Left colon (tissue), 2 donors: ENCODE results near the gene PUS3. TPM values are rescaled to one million over a fixed set of nuclear protein-coding genes. Genes with fewer than 3 reads are reported as not detected.
"Not testable (repeated sequence)": the region's sequence is repeated elsewhere in the genome, so short reads cannot be mapped to it uniquely, and the experiment has no call there.

ENCODE experiments used
- ATAC-seq: fragments of 200-7000 bp; cut with Tn5 transposase; one replicate; pipeline ENCODE4 v1.9.1; 2020; ENCODE audit warnings: mild to moderate bottlenecking, moderate library complexity
- DNase-seq, 2 donors: peaks; one replicate each; pipeline ENCODE4 v3.0.0-alpha.2; 2020
- intact Hi-C, 2 donors: fragments of 100-400 bp; cut with DNase I in 1 of 2; cut with micrococcal nuclease in 1 of 2; formaldehyde crosslinking; loops; one replicate each; pipeline versions ENCODE4 v1.11.2 to v1.14.0; 2022; cut with DNase I, micrococcal nuclease
- total RNA-seq, 2 donors: library from RNA; stranded (reverse); fragmentation: NEBNext Ultra II Directional; extraction: Animal tissue kit (Norgen Biotek cat#: 25700); gene quantifications; one replicate each; pipeline ENCODE4 v1.2.1, GENCODE V29; 2021
- donor health status: DM: no; HTN: no; CAD: no.
- donor health status: DM: yes; HTN: yes; CAD: no.

PUS3 gene
- total RNA-seq, 2 donors from 2014 or later = 4.7 to 7.5 TPM

GRCh38 chr11:125887373-125888324 is 15.4 kb downstream of the PUS3 start, which contains the start of gene HYLS1:
HYLS1 (plus strand) TSS chr11:125887668; CDS start chr11:125899369, 11,701 bp downstream.
- peak; percentile 94 for DNase-seq
- ATAC-seq = peak; percentile 91
- intact Hi-C loops = loop anchor here in 1 of 2 donors (10.0 kb wide), 1 partner anchor 263 kb away; the partner anchor contains the start of gene CHEK1

GRCh38 chr11:125886997-125887372 is 16.0 kb downstream of the PUS3 start:
- ATAC-seq = no peak
- intact Hi-C loops = loop anchor here in 1 of 2 donors (10.0 kb wide), 1 partner anchor 262 kb away; the partner anchor contains the start of gene CHEK1
- DNase-seq = peak; percentile 41 to 54

- intact Hi-C loops = loop anchor here in 1 of 2 donors (10.0 kb wide), 1 partner anchor 259 kb away; the partner anchor contains the start of gene CHEK1
- no peak for ATAC-seq
- peak in 1 of 2 donors; percentile 16 for DNase-seq
Measured at GRCh38 chr11:125883375-125883774, 19.6 kb downstream of the PUS3 start.

- DNase-seq (no peak), ATAC-seq (no peak)
- intact Hi-C loops = loop anchor here in 1 of 2 donors (10.0 kb wide), 1 partner anchor 256 kb away; the partner anchor contains the start of gene CHEK1
Measured at GRCh38 chr11:125881291-125881690, 21.7 kb downstream of the PUS3 start.

- DNase-seq = peak; percentile 33 to 52
- peak; percentile 92 for ATAC-seq
- intact Hi-C loops = no loop called here
Measured at GRCh38 chr11:125874556-125875124, 28.4 kb downstream of the PUS3 start.

GRCh38 chr11:125873881-125874555 is 29.0 kb downstream of the PUS3 start:
- ATAC-seq = peak; percentile 32
- DNase-seq = no peak
- intact Hi-C loops = no loop called here

GRCh38 chr11:125872138-125872491 is 30.9 kb downstream of the PUS3 start:
- intact Hi-C loops = no loop called here
- DNase-seq (no peak), ATAC-seq (no peak)

- DNase-seq = no peak
- ATAC-seq = no peak
Measured at GRCh38 chr11:125871391-125872137, 31.4 kb downstream of the PUS3 start.

GRCh38 chr11:125869521-125869920 is 33.5 kb downstream of the PUS3 start:
- ATAC-seq = no peak
- no peak for DNase-seq
- intact Hi-C loops = no loop called here

More at GRCh38 chr11:125871391-125872137, 31.4 kb downstream of the PUS3 start:
- intact Hi-C loops = no loop called here

GRCh38 chr11:125865354-125865753 is 37.7 kb downstream of the PUS3 start:
- ATAC-seq, intact Hi-C loops, DNase-seq: not testable (repeated sequence)

GRCh38 chr11:125862786-125863185 is 40.2 kb downstream of the PUS3 start:
- DNase-seq, intact Hi-C loops, ATAC-seq: not testable (repeated sequence)

GRCh38 chr11:125857670-125858069 is 45.3 kb downstream of the PUS3 start:
- intact Hi-C loops, DNase-seq, ATAC-seq: not testable (repeated sequence)

GRCh38 chr11:125846188-125846587 is 56.8 kb downstream of the PUS3 start:
- intact Hi-C loops = no loop called here
- DNase-seq = no peak
- no peak for ATAC-seq

Other genes with a start within 250 kb of the PUS3 start
- gene ACRV1, start 222.4 kb downstream of the PUS3 start, total RNA-seq = not detected
- not detected for gene PATE1, start 156.9 kb downstream of the PUS3 start, total RNA-seq
- not detected for gene PATE2, start 124.4 kb downstream of the PUS3 start, total RNA-seq
- gene PATE3, start 115.1 kb downstream of the PUS3 start, total RNA-seq = not detected
- gene PATE4, start 69.9 kb downstream of the PUS3 start, total RNA-seq = not detected
- gene HYLS1, start 15.5 kb downstream of the PUS3 start, total RNA-seq = 1 to 10 TPM; 4.9 to 5.1 TPM
- under 1 TPM; 0.20 to 0.27 TPM for gene DDX25, start 1.3 kb upstream of the PUS3 start, total RNA-seq
- gene VSIG10L2, start 42.8 kb upstream of the PUS3 start, total RNA-seq = not detected
- gene CDON, start 159.7 kb upstream of the PUS3 start, total RNA-seq = 1 to 10 TPM; 2.9 to 10.0 TPM